Heart right ventricle (tissue), 16 donors: ENCODE results near the gene CLEC7A. TPM values are rescaled to one million over a fixed set of nuclear protein-coding genes. Genes with fewer than 3 reads are reported as not detected.

Experiments used
- ATAC-seq, 8 donors: fragments of 200-7000 bp; cut with Tn5 transposase; one replicate each; pipeline ENCODE4 v1.9.1; 2020; ENCODE audit warnings: mild to moderate bottlenecking in 8 of 8, moderate library complexity in 8 of 8, moderate number of reproducible peaks in 1 of 8
- DNase-seq, 2 donors: peaks; one replicate each; pipeline ENCODE4 v3.0.0-alpha.2; 2020
- H3K27ac ChIP-seq, 10 donors: fragments of 200-600 bp; sonication (generic) in 2 of 10; one replicate each; pipeline versions ENCODE4 v1.5.0 to v1.8.0; 2020 to 2022; ENCODE audit warnings: mild to moderate bottlenecking in 3 of 10
- H3K27me3 ChIP-seq, 7 donors: fragments of 200-600 bp; one replicate each; pipeline ENCODE4 v1.8.0; 2021 to 2022; ENCODE audit warnings: mild to moderate bottlenecking in 2 of 7
- H3K36me3 ChIP-seq, 9 donors: fragments of 200-600 bp; sonication (generic) in 1 of 9; one replicate each; pipeline versions ENCODE4 v1.5.0 to v1.8.0; 2020 to 2022; ENCODE audit warnings: mild to moderate bottlenecking in 2 of 9
- H3K4me1 ChIP-seq, 9 donors: fragments of 200-600 bp; sonication (generic) in 1 of 9; one replicate each; pipeline versions ENCODE4 v1.5.0 to v1.8.0; 2020 to 2022; ENCODE audit warnings: mild to moderate bottlenecking in 4 of 9
- H3K4me3 ChIP-seq, 10 donors: fragments of 200-600 bp; sonication (generic) in 2 of 10; one replicate each; pipeline versions ENCODE4 v1.5.0 to v1.8.0; 2020 to 2022; ENCODE audit warnings: mild to moderate bottlenecking in 7 of 10, moderate library complexity in 2 of 10
- H3K9me3 ChIP-seq, 11 donors: fragments of 200-600 bp in 10 of 11; sonication (generic) in 2 of 11; one replicate each; pipeline versions ENCODE4 v1.5.0 to v1.8.0; 2013 to 2022; ENCODE audit warnings: mild to moderate bottlenecking in 2 of 11, control low read depth in 1 of 11, moderate library complexity in 1 of 11
- WGBS, 2 donors: extraction: QIAGEN DNeasy Blood & Tissue Kit; methylation state at CpG; one replicate each; pipeline ENCODE4 v1.1.7; 2013; ENCODE audit warnings: inconsistent platforms in 1 of 2; 5-methylcytosine and 5-hydroxymethylcytosine counted together
- intact Hi-C, 10 donors: fragments of 100-400 bp; cut with DNase I; formaldehyde crosslinking; loops; one replicate each; pipeline versions ENCODE4 v1.11.1 to v1.14.2; 2022
- polyA plus RNA-seq, 2 donors: library from polyadenylated mRNA; stranded (reverse); fragments of 200-250 nt; gene quantifications; one replicate each; pipeline ENCODE4 v1.2.3, GENCODE V29; 2013
- total RNA-seq, 10 donors: library from RNA; stranded (reverse); fragmentation: NEBNext Ultra II Directional in 3 of 10; extraction: Animal tissue kit (Norgen Biotek cat#: 25700) in 3 of 10; gene quantifications; one replicate each; pipeline versions ENCODE4 v1.2.1 to v1.2.4, GENCODE V29; 2021 to 2023
- TF ChIP-seq, protein P1 (sequence below), 9 donors: fragments of 200-600 bp; sonication (generic) in 2 of 9; IDR thresholded peaks; one replicate each; pipeline versions ENCODE4 v1.5.0 to v1.8.0; 2021 to 2022; ENCODE audit warnings: antibody characterized with exemption in 9 of 9, mild to moderate bottlenecking in 5 of 9, moderate library complexity in 1 of 9
- donor health status: Arrhythmogenic right ventricular cardiomyopathy.
- donor health status: ischemic (EF 13 %, LVEDD 7.1; RV severe dilation, severe dysfunction).
- donor health status: healthy with polysubstance abuse.
- donor health status: DM: no; HTN: yes; CAD: no.
- donor health status: DM: no; HTN: no; CAD: no.
- donor health status: ischemic (EF 25% LVEDD 6.9; RV normal size, moderate dysfunction).
- donor health status: ischemic (EF 25% LVEDD 5.7; RV mildly dilated, moderate dysfunction).
- donor health status: healthy.
- donor health status: DM: yes; HTN: yes; CAD: no.
- donor health status: Ischemic cardiomyopathy.
- donor health status: ischemic (EF 35%, LVEDD 5.7; RV mildly dilated, moderate dysfunction).
- donor health status: nonischemic (EF 11% LVEDD 7.7; RV severe dilation, severe dysfunction).
- donor health status: DM: yes; HTN: yes; CAD: no.
- donor health status: PGD.
- donor health status: ischemic (EF 29% LVEDD 5.4; RV normal size, mild dysfunction).
- donor health status: nonischemic (EF 23%, LVEDD 6.1; RV moderate dilation, normal function).

Gene CLEC7A
- total and polyA plus RNA-seq, 12 donors: 0.94 to 15.2 (median 1.8) TPM

- Histone ChIP-seq H3K4me1 (peaks cover 0 to 16% (median 0%) of the 10 kb centered on the region in 9 donors), H3K4me3 (peak overlapping the region; percentile 47 to 69 (median 64)), H3K36me3 (no peaks in the 10 kb centered on the region), H3K9me3 (no peaks in the 10 kb centered on the region), H3K27ac (peak overlapping the region in 9 of 10 donors; percentile 64 to 92 (median 83)), H3K27me3 (no peaks in the 10 kb centered on the region)
- peak; percentile 67 to 70 for DNase-seq
- TF ChIP-seq, protein P1, sequence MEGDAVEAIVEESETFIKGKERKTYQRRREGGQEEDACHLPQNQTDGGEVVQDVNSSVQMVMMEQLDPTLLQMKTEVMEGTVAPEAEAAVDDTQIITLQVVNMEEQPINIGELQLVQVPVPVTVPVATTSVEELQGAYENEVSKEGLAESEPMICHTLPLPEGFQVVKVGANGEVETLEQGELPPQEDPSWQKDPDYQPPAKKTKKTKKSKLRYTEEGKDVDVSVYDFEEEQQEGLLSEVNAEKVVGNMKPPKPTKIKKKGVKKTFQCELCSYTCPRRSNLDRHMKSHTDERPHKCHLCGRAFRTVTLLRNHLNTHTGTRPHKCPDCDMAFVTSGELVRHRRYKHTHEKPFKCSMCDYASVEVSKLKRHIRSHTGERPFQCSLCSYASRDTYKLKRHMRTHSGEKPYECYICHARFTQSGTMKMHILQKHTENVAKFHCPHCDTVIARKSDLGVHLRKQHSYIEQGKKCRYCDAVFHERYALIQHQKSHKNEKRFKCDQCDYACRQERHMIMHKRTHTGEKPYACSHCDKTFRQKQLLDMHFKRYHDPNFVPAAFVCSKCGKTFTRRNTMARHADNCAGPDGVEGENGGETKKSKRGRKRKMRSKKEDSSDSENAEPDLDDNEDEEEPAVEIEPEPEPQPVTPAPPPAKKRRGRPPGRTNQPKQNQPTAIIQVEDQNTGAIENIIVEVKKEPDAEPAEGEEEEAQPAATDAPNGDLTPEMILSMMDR (IDR thresholded peaks at IDR 0.05): peak; percentile 73 to 90 (median 81)
- 5% methylated on average over 41 to 46 of the region's 46 CpGs for WGBS, 2 donors
- peak; percentile 90 to 95 (median 94) for ATAC-seq
- intact Hi-C loops: loop anchor here (1.0 to 10.0 kb wide), 7 partner anchors 37 to 411 kb away; no protein-coding TSS in a partner anchor
Measured at GRCh38 chr12:10153271-10154144, 23.5 kb upstream of the CLEC7A start.

DNA sequence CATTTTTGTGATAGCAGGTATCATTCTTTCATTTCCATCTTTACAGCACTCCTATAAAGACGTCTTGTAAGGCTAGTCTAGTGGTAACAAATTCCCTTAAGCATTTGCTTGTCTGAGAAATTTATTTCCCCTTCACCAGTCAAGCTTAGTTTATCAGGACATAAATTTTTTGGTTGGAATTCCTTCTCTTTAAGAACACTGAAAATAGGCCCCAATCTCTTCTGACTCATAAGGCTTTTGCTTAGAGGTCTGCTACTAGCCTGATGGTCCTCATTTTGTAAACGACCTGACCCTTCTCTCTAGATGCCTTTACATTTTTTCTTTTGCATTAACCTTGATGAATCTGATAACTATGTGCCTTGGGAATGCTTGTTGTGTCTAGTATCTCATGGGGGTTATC is 21.6 kb upstream of the CLEC7A start:
- Histone ChIP-seq H3K4me3 (no peak overlapping the region), H3K4me1 (peaks cover 0 to 16% (median 0%) of the 10 kb centered on the region in 9 donors), H3K27ac (no peak overlapping the region), H3K27me3 (no peaks in the 10 kb centered on the region), H3K36me3 (no peaks in the 10 kb centered on the region), H3K9me3 (peaks cover 0 to 3% (median 0%) of the 10 kb centered on the region in 11 donors)
- TF ChIP-seq, protein P1 (IDR thresholded peaks at IDR 0.05): no peak
- 65 to 69% methylated on average over 2 of the region's 2 CpGs for WGBS, 2 donors
- ATAC-seq (no peak), DNase-seq (no peak)
- intact Hi-C loops: loop anchor here in 7 of 10 donors (2.0 to 10.0 kb wide), 5 partner anchors 39 to 413 kb away; no protein-coding TSS in a partner anchor

GRCh38 chr12:10147714-10148403 is 17.9 kb upstream of the CLEC7A start:
- H3K27me3 ChIP-seq: no peaks in the 10 kb centered on the region
- no peak overlapping the region for H3K27ac ChIP-seq
- H3K36me3 ChIP-seq: no peaks in the 10 kb centered on the region
- intact Hi-C loops: loop anchor here in 1 of 10 donors (10.0 kb wide), 1 partner anchor 403 kb away; no protein-coding TSS in a partner anchor
- ATAC-seq (no peak), DNase-seq (no peak)
- TF ChIP-seq, protein P1 (IDR thresholded peaks at IDR 0.05): no peak
- 91 to 92% methylated on average over 5 of the region's 5 CpGs for WGBS, 2 donors
- H3K9me3 ChIP-seq: peaks cover 0 to 3% (median 0%) of the 10 kb centered on the region in 11 donors
- no peak overlapping the region for H3K4me3 ChIP-seq
- H3K4me1 ChIP-seq: peaks cover 0 to 16% (median 6%) of the 10 kb centered on the region in 9 donors

DNA sequence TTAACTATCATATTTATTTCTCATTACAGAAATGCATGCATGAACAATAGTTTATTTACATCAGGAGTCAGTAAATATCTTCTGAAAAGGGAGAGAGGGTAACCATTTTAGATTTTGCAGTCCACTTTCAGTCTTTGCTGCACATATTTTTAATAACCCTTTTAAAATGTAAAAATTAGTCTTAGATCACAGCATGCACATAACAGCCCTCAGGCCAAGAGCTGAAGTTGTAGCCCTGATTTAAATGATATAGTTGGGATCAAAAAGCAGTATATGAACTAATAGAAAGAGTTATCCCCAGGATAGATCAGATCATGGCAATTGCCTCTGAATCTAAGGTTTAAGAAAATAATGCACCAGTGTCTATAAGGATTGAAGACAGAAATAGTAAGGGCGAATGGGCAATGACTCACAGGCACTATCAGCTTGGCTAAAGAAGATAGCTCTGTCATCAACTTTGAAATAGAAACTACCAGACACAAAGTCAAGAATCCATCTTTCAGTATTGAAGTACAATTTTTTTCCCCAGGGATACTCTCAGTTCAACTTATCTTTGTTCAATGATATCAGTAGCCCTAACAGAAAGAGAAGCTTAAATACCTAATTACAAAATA is 13.1 kb upstream of the CLEC7A start:
- ATAC-seq (peak in 4 of 8 donors; percentile 59 to 96 (median 80)), DNase-seq (no peak)
- Histone ChIP-seq H3K27me3 (no peaks in the 10 kb centered on the region), H3K27ac (peak overlapping the region in 5 of 10 donors; percentile 9 to 67 (median 42)), H3K4me1 (peaks cover 0 to 19% (median 9%) of the 10 kb centered on the region in 9 donors), H3K36me3 (no peaks in the 10 kb centered on the region), H3K9me3 (peaks cover 0 to 3% (median 0%) of the 10 kb centered on the region in 11 donors), H3K4me3 (no peak overlapping the region)
- WGBS, 2 donors: 0 to 10% methylated on average over 1 of the region's 1 CpG
- TF ChIP-seq, protein P1 (IDR thresholded peaks at IDR 0.05): no peak
- intact Hi-C loops: loop anchor here in 4 of 10 donors (5.0 to 10.0 kb wide), 3 partner anchors 111 to 398 kb away; partner anchors contain the start of gene CLEC9A (in 2 of the 4)
